NB4 (cell line): Measurements from ENCODE around the gene SPTLC3.

ENCODE experiments used
- DNase-seq: peaks from one replicate; pipeline ENCODE4 v3.0.0; 2010; ENCODE audit warnings: low read depth
- H3K4me3 ChIP-seq: one replicate; pipeline ENCODE4 v1.5.1; 2011; ENCODE audit warnings: mild to moderate bottlenecking, low read depth, low read length, moderate library complexity
- MYC ChIP-seq: IDR thresholded peaks from 2 replicates; pipeline ENCODE4 v1.6.1; 2011; ENCODE audit warnings: low read depth, low read length
- POLR2A ChIP-seq: IDR thresholded peaks from 2 replicates; pipeline ENCODE4 v1.6.1; 2011; ENCODE audit warnings: mild to moderate bottlenecking; ENCODE audit not compliant: insufficient read length; ENCODE audit errors: extremely low read depth
- TF ChIP-seq, protein P1 (sequence below): IDR thresholded peaks from one replicate; pipeline ENCODE4 v1.5.1; 2012; ENCODE audit warnings: low read depth, low read length
- TF ChIP-seq, protein P2 (sequence below): IDR thresholded peaks from 2 replicates; pipeline ENCODE4 v1.6.1; 2011; ENCODE audit warnings: low read depth, low read length

The SPTLC3 gene

DNA sequence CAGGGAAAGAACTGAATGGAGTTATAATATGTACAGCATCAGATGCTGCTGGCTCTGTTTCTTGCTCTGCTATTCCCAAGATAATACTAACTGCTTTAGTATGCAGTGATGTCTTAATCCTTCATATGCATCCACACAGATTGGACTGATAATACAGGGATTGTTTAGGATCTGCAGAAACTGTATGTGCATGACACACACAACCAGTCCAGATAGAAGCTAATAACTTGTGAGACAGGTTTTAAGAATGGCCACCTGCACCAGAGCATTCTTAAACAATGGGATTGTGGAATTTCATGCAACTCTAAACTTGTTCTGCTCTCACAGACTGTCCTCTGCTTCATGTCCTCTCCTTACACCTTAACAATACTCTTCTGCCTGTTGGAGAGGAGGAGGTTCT, 90.9 kb downstream of the SPTLC3 start:
- DNase-seq: no peak
- H3K4me3 ChIP-seq: no peak overlapping the region
- TF ChIP-seq MYC: no peak
- TF ChIP-seq, protein P1, sequence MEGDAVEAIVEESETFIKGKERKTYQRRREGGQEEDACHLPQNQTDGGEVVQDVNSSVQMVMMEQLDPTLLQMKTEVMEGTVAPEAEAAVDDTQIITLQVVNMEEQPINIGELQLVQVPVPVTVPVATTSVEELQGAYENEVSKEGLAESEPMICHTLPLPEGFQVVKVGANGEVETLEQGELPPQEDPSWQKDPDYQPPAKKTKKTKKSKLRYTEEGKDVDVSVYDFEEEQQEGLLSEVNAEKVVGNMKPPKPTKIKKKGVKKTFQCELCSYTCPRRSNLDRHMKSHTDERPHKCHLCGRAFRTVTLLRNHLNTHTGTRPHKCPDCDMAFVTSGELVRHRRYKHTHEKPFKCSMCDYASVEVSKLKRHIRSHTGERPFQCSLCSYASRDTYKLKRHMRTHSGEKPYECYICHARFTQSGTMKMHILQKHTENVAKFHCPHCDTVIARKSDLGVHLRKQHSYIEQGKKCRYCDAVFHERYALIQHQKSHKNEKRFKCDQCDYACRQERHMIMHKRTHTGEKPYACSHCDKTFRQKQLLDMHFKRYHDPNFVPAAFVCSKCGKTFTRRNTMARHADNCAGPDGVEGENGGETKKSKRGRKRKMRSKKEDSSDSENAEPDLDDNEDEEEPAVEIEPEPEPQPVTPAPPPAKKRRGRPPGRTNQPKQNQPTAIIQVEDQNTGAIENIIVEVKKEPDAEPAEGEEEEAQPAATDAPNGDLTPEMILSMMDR: no peak
- TF ChIP-seq, protein P2, sequence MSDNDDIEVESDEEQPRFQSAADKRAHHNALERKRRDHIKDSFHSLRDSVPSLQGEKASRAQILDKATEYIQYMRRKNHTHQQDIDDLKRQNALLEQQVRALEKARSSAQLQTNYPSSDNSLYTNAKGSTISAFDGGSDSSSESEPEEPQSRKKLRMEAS: no peak
- TF ChIP-seq POLR2A: no peak

DNA sequence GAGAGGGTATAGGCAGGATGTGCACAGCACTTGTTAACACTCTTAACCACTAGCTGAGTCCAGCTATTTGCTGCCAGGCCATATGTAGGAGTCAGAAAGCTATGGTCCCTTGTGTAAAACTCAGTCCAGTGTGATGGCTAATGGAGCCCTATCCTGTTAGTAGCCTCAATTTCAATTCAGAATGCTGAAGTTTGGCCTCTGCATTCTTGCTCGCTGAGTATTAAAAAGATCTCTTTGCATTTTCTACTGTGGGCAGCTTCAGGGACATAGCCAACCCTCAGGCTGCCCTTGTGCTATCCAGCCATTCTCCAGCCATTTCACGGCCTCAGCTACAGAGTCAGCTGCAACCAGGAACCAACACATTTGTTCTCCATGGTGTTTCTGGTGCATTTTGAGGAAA, 92.5 kb downstream of the SPTLC3 start:
- DNase-seq: no peak
- no peak overlapping the region for H3K4me3 ChIP-seq
- TF ChIP-seq, protein P2: no peak
- TF ChIP-seq MYC: no peak
- TF ChIP-seq, protein P1: no peak
- TF ChIP-seq POLR2A: no peak

DNA sequence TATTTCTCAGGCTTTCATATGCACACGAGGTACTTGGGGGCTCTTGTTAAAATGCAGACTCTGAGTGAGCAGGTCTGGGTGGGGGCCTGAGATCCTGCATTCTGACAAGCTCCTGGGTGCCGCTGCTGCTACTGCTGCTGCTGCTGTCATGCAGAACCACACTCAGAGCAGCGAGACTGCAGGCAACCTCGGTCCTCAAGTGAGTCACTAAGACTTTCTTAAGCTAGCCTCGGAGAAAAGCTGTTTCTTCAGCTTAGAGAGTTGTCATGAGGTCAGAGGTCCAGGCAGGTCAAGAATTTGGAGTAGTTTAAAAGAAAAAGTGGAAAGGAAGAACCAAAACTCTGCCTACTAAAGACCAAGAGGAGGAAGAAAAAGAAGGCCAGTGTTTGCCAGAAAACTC, 92.9 kb downstream of the SPTLC3 start:
- no peak overlapping the region for H3K4me3 ChIP-seq
- TF ChIP-seq, protein P1: no peak
- TF ChIP-seq POLR2A (no peak), MYC (no peak)
- TF ChIP-seq, protein P2: no peak
- DNase-seq: no peak

DNA sequence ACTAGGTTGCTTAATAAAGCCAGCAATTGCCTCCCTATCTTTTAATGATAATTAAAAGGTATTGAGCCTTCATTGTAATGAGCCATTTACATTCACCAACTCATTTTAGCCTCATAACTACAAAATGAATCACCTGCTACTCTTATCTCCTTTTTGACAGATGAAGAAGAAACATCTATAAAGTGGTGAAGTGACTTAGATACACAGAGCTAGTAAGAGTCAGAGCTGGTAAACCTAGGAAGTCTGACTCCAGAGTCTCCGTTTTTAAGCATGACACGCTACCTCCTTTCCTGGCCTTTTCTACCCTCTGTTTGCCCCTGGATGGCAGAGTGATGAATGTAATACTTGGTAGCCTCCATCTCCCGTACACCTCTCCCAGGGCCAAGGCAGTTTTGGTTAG, 93.5 kb downstream of the SPTLC3 start:
- no peak overlapping the region for H3K4me3 ChIP-seq
- TF ChIP-seq MYC: no peak
- TF ChIP-seq, protein P2: no peak
- TF ChIP-seq POLR2A: no peak
- TF ChIP-seq, protein P1: no peak
- no peak for DNase-seq

DNA sequence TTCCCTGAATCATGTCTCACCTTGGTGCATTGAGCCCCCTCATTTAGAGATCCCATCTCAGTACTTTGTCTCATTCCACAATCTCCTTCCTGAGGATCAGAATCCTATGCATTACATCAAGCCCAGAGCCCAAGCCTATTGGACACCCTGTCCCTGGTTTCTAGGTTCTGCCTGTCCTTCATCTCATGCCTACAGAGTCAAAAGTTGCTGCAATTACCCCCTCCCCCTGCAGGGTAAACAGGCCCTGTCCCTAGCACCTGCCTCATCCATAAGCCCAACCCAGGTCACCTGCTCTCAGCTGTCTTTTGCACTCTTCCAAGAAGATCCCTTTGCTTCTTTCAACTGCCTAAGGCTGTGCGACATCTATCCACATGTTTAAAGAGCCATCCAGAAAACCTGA, 93.9 kb downstream of the SPTLC3 start:
- H3K4me3 ChIP-seq: no peak overlapping the region
- TF ChIP-seq POLR2A (no peak), MYC (no peak)
- TF ChIP-seq, protein P2: no peak
- TF ChIP-seq, protein P1: no peak
- no peak for DNase-seq

DNA sequence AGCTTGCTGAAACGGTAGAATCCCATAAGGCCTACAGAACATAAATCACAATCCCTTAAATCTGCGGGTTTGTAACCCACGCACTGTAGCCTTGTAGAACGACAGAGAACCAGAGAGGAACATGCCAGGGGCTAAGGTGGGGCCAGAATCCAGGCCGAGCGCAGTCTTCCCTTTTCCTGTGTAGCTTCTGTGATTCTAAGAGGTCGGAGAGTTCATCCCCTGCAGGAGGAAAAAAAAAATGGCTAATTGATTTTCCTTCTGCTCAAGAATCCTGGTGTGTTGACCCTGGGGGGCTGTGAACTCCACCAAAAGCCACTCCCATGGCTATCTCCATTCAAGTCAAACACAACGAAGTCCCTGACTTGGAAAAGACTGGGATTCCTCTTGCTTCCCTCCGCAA, 96.3 kb downstream of the SPTLC3 start:
- TF ChIP-seq, protein P2: no peak
- TF ChIP-seq POLR2A (no peak), MYC (no peak)
- no peak overlapping the region for H3K4me3 ChIP-seq
- DNase-seq: no peak
